ENCODE results near the gene GNB1.

Gene GNB1

GRCh38 chr1:1881727-1882126 is 9.2 kb downstream of the GNB1 start:
- Histone ChIP-seq H4K5ac (ENCODE audit: low read length) (no peak overlapping the region), H2AK5ac (ENCODE audit: low read length) (no peak overlapping the region), H3K9ac (ENCODE audit: low read length) (no peak overlapping the region), H2BK15ac (replicated peaks; ENCODE audit: low read depth) (no peak overlapping the region), H3K79me2 (ENCODE audit: control insufficient read depth, insufficient read depth, low read length) (peaks cover 80% of the 10 kb centered on the region), H3K4me3 (ENCODE audit: low read length) (no peak overlapping the region), H3K23ac (ENCODE audit: low read length) (no peak overlapping the region), H3K79me1 (ENCODE audit: low read length) (peaks cover 2% of the 10 kb centered on the region), H3K27ac (ENCODE audit: low read depth, low read length) (no peak overlapping the region), H3K4ac (ENCODE audit: low read depth, low read length) (no peak overlapping the region), H3K36me3 (ENCODE audit: control insufficient read depth, insufficient read depth, low read length) (no peaks in the 10 kb centered on the region), H3K4me2 (ENCODE audit: low read length) (no peak overlapping the region), H2BK120ac (ENCODE audit: low read depth, low read length) (no peak overlapping the region), H3K4me1 (ENCODE audit: control insufficient read depth, low read depth, low read length) (peaks cover 4% of the 10 kb centered on the region), H2BK5ac (ENCODE audit: low read length) (no peak overlapping the region), H3K27me3 (ENCODE audit: insufficient read depth, low read length, poor library complexity) (no peaks in the 10 kb centered on the region), H4K8ac (ENCODE audit: low read depth, low read length) (no peak overlapping the region), H3K56ac (ENCODE audit: low read length) (peak overlapping the region; percentile 35), H3K18ac (ENCODE audit: low read length) (no peak overlapping the region)
- no peak for DNase-seq
- no CpG with 5 or more reads among the region's 6 CpGs for WGBS (ENCODE audit: extremely low coverage, insufficient coverage, low lambda C conversion rate)

- H2BK15ac ChIP-seq (replicated peaks; ENCODE audit: low read depth): no peak overlapping the region
- no peak overlapping the region for H3K23ac ChIP-seq (ENCODE audit: low read length)
- H4K5ac ChIP-seq (ENCODE audit: low read length): no peak overlapping the region
- H3K27me3 ChIP-seq (ENCODE audit: insufficient read depth, low read length, poor library complexity): no peaks in the 10 kb centered on the region
- no peaks in the 10 kb centered on the region for H3K36me3 ChIP-seq (ENCODE audit: control insufficient read depth, insufficient read depth, low read length)
- H3K27ac ChIP-seq (ENCODE audit: low read depth, low read length): no peak overlapping the region
- peaks cover 80% of the 10 kb centered on the region for H3K79me2 ChIP-seq (ENCODE audit: control insufficient read depth, insufficient read depth, low read length)
- no CpG with 5 or more reads among the region's 13 CpGs for WGBS (ENCODE audit: extremely low coverage, insufficient coverage, low lambda C conversion rate)
- no peak overlapping the region for H3K56ac ChIP-seq (ENCODE audit: low read length)
- no peak overlapping the region for H2BK120ac ChIP-seq (ENCODE audit: low read depth, low read length)
- no peak overlapping the region for H3K9ac ChIP-seq (ENCODE audit: low read length)
- peaks cover 4% of the 10 kb centered on the region for H3K4me1 ChIP-seq (ENCODE audit: control insufficient read depth, low read depth, low read length)
- H3K18ac ChIP-seq (ENCODE audit: low read length): no peak overlapping the region
- no peak overlapping the region for H2AK5ac ChIP-seq (ENCODE audit: low read length)
- H4K8ac ChIP-seq (ENCODE audit: low read depth, low read length): no peak overlapping the region
- no peak overlapping the region for H3K4me2 ChIP-seq (ENCODE audit: low read length)
- H3K4me3 ChIP-seq (ENCODE audit: low read length): no peak overlapping the region
- no peak overlapping the region for H2BK5ac ChIP-seq (ENCODE audit: low read length)
- H3K4ac ChIP-seq (ENCODE audit: low read depth, low read length): no peak overlapping the region
- no peak for DNase-seq
- H3K79me1 ChIP-seq (ENCODE audit: low read length): peaks cover 2% of the 10 kb centered on the region
Observed at GRCh38 chr1:1880617-1881312, 10.1 kb downstream of the GNB1 start.

GRCh38 chr1:1879942-1880341 is 10.9 kb downstream of the GNB1 start:
- no peak overlapping the region for H4K5ac ChIP-seq (ENCODE audit: low read length)
- peaks cover 84% of the 10 kb centered on the region for H3K79me2 ChIP-seq (ENCODE audit: control insufficient read depth, insufficient read depth, low read length)
- no peak overlapping the region for H2AK5ac ChIP-seq (ENCODE audit: low read length)
- H3K18ac ChIP-seq (ENCODE audit: low read length): no peak overlapping the region
- no peak for DNase-seq
- no peak overlapping the region for H4K8ac ChIP-seq (ENCODE audit: low read depth, low read length)
- no CpG with 5 or more reads among the region's 5 CpGs for WGBS (ENCODE audit: extremely low coverage, insufficient coverage, low lambda C conversion rate)
- no peak overlapping the region for H3K9ac ChIP-seq (ENCODE audit: low read length)
- no peak overlapping the region for H3K23ac ChIP-seq (ENCODE audit: low read length)
- no peak overlapping the region for H3K56ac ChIP-seq (ENCODE audit: low read length)
- no peak overlapping the region for H3K27ac ChIP-seq (ENCODE audit: low read depth, low read length)
- no peak overlapping the region for H2BK120ac ChIP-seq (ENCODE audit: low read depth, low read length)
- no peak overlapping the region for H3K4me2 ChIP-seq (ENCODE audit: low read length)
- H3K4me3 ChIP-seq (ENCODE audit: low read length): no peak overlapping the region
- peaks cover 2% of the 10 kb centered on the region for H3K79me1 ChIP-seq (ENCODE audit: low read length)
- H2BK15ac ChIP-seq (replicated peaks; ENCODE audit: low read depth): no peak overlapping the region
- H2BK5ac ChIP-seq (ENCODE audit: low read length): no peak overlapping the region
- H3K27me3 ChIP-seq (ENCODE audit: insufficient read depth, low read length, poor library complexity): no peaks in the 10 kb centered on the region
- peaks cover 4% of the 10 kb centered on the region for H3K4me1 ChIP-seq (ENCODE audit: control insufficient read depth, low read depth, low read length)
- H3K36me3 ChIP-seq (ENCODE audit: control insufficient read depth, insufficient read depth, low read length): no peaks in the 10 kb centered on the region
- H3K4ac ChIP-seq (ENCODE audit: low read depth, low read length): no peak overlapping the region

GRCh38 chr1:1877865-1878436 is 12.9 kb downstream of the GNB1 start:
- no CpG with 5 or more reads among the region's 5 CpGs for WGBS (ENCODE audit: extremely low coverage, insufficient coverage, low lambda C conversion rate)
- no peak overlapping the region for H3K56ac ChIP-seq (ENCODE audit: low read length)
- H3K4ac ChIP-seq (ENCODE audit: low read depth, low read length): no peak overlapping the region
- H4K8ac ChIP-seq (ENCODE audit: low read depth, low read length): no peak overlapping the region
- H3K79me2 ChIP-seq (ENCODE audit: control insufficient read depth, insufficient read depth, low read length): peaks cover 93% of the 10 kb centered on the region
- H3K36me3 ChIP-seq (ENCODE audit: control insufficient read depth, insufficient read depth, low read length): no peaks in the 10 kb centered on the region
- no peak overlapping the region for H3K23ac ChIP-seq (ENCODE audit: low read length)
- H3K4me2 ChIP-seq (ENCODE audit: low read length): no peak overlapping the region
- no peaks in the 10 kb centered on the region for H3K27me3 ChIP-seq (ENCODE audit: insufficient read depth, low read length, poor library complexity)
- H3K18ac ChIP-seq (ENCODE audit: low read length): no peak overlapping the region
- H3K9ac ChIP-seq (ENCODE audit: low read length): no peak overlapping the region
- H3K4me3 ChIP-seq (ENCODE audit: low read length): no peak overlapping the region
- H3K27ac ChIP-seq (ENCODE audit: low read depth, low read length): no peak overlapping the region
- H3K4me1 ChIP-seq (ENCODE audit: control insufficient read depth, low read depth, low read length): peaks cover 6% of the 10 kb centered on the region
- H2BK120ac ChIP-seq (ENCODE audit: low read depth, low read length): no peak overlapping the region
- H4K5ac ChIP-seq (ENCODE audit: low read length): no peak overlapping the region
- H3K79me1 ChIP-seq (ENCODE audit: low read length): peaks cover 2% of the 10 kb centered on the region
- DNase-seq: no peak
- H2AK5ac ChIP-seq (ENCODE audit: low read length): no peak overlapping the region
- no peak overlapping the region for H2BK15ac ChIP-seq (replicated peaks; ENCODE audit: low read depth)
- no peak overlapping the region for H2BK5ac ChIP-seq (ENCODE audit: low read length)

- Histone ChIP-seq H3K79me1 (ENCODE audit: low read length) (peaks cover 4% of the 10 kb centered on the region), H2BK15ac (replicated peaks; ENCODE audit: low read depth) (no peak overlapping the region), H3K4me1 (ENCODE audit: control insufficient read depth, low read depth, low read length) (peaks cover 1% of the 10 kb centered on the region), H3K27me3 (ENCODE audit: insufficient read depth, low read length, poor library complexity) (no peaks in the 10 kb centered on the region), H2BK5ac (ENCODE audit: low read length) (no peak overlapping the region), H3K4me2 (ENCODE audit: low read length) (no peak overlapping the region), H3K56ac (ENCODE audit: low read length) (no peak overlapping the region), H2AK5ac (ENCODE audit: low read length) (no peak overlapping the region), H3K23ac (ENCODE audit: low read length) (no peak overlapping the region), H3K36me3 (ENCODE audit: control insufficient read depth, insufficient read depth, low read length) (no peaks in the 10 kb centered on the region), H3K79me2 (ENCODE audit: control insufficient read depth, insufficient read depth, low read length) (peaks cover 94% of the 10 kb centered on the region), H3K27ac (ENCODE audit: low read depth, low read length) (no peak overlapping the region), H3K9ac (ENCODE audit: low read length) (no peak overlapping the region), H3K4me3 (ENCODE audit: low read length) (no peak overlapping the region), H4K8ac (ENCODE audit: low read depth, low read length) (no peak overlapping the region), H3K4ac (ENCODE audit: low read depth, low read length) (no peak overlapping the region), H3K18ac (ENCODE audit: low read length) (no peak overlapping the region), H4K5ac (ENCODE audit: low read length) (no peak overlapping the region), H2BK120ac (ENCODE audit: low read depth, low read length) (no peak overlapping the region)
- no CpG with 5 or more reads among the region's 11 CpGs for WGBS (ENCODE audit: extremely low coverage, insufficient coverage, low lambda C conversion rate)
- DNase-seq: peak; percentile 58
Observed at GRCh38 chr1:1876335-1876930, 14.5 kb downstream of the GNB1 start.
